GM21515 (cell line): ENCODE results near the gene BIN1.

Experiments used
- ATAC-seq: cut with Tn5 transposase; IDR thresholded peaks from one replicate; pipeline ENCODE4 v1.9.1; 2021; ENCODE audit not compliant: unreplicated experiment

The BIN1 gene

DNA sequence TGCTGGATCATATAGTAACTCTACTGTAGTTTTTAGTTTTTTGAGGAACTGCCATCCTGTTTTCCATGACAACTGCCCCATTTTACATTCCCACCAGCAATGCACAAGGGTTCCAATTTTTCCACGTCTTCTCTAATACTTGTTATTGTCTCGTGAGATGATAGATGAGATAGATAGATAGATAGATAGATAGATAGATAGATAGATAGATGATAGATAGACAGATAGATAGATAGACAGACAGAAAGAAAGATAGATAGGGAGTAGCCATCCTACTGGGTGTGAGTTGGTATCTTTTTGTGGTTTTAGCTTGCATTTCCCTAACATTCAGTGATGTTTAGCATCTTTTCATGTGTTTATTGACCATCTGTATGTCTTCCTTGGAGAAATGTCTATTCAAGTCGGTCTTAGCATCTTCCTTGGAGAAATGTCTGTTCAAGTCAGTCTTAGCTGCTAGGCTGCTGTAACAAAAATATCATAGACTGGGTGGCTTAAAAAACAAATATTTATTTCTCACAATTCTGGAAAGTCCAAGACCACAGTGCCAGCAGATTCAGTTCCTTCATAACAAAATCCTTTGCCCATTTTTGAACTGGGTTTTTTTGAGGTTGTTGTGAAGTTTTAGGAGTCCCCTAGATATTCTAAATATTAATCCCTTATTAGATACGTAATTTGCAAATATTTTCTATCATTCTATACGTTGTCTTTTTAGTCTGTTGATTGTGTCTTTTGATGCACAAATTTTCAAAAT, 98.5 kb downstream of the BIN1 start:
- ATAC-seq: no peak

DNA sequence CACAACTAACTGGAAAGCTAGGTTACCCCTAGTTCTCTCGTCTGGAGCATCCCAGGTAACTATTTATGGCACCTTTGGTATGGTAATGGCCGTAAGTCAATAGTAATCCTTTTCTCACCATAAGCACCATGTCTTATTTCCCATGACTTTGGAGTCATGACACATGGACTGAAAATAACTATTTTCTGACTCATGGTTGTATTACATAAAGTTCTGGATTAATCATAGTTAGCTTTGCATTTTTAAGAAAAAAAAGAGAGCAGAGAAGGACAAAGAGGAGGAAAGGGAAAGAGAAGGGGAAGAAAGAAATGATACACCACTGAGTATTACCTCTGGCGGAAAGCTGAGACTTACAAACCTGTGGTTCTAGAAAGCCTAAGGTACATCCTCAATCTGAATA, 99.3 kb downstream of the BIN1 start:
- no peak for ATAC-seq

DNA sequence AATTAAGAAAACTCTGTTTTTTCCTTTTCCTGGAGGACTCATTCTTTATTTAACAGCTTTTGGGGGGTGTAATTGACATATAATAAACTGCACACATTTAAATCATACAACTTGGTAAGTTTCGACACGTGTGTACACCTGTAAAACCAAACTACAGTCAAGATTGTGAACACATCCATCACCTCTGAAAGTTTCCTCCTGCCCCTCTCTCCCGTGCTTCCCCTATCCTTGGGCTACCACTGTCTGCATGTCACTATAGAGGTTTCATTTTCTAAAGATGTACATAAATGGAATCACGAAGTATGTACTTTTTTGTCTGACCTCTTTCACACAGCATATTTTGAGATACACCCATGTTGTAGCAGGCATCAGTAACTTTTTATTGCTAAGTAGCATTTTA, 100.0 kb downstream of the BIN1 start:
- no peak for ATAC-seq

DNA sequence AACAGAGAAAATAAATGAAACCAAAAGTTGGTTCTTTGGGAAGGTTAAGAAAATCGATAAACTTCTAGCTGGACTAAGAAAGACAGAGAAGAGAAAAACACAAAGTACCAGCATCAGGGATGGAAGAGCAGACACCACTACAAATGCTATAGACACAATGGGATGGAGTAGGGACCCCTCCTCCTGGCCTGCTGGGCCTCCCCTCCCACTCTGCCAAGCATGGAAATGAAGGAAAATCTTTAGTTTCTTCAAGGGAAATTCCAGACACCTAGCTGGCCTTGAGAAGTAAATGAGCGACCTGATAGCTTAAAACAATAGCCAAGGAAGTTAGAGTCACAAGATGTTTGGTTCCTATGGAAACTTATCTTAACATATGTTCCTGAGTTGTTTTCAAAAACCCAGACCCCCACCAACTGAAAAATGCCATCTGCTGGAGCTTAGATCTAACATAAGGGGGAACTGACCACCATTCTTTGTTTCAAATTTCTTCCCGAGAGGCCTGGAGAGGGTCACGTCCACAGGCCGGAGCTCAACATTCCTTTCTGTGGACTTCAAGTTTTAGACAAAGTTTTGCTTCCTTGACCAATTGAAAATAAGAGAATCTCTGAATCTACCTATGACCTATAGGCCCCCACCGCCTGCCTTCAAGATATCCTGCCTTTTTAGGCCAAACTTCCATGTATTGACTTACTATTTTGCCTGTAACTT, 101.9 kb downstream of the BIN1 start:
- no peak for ATAC-seq

DNA sequence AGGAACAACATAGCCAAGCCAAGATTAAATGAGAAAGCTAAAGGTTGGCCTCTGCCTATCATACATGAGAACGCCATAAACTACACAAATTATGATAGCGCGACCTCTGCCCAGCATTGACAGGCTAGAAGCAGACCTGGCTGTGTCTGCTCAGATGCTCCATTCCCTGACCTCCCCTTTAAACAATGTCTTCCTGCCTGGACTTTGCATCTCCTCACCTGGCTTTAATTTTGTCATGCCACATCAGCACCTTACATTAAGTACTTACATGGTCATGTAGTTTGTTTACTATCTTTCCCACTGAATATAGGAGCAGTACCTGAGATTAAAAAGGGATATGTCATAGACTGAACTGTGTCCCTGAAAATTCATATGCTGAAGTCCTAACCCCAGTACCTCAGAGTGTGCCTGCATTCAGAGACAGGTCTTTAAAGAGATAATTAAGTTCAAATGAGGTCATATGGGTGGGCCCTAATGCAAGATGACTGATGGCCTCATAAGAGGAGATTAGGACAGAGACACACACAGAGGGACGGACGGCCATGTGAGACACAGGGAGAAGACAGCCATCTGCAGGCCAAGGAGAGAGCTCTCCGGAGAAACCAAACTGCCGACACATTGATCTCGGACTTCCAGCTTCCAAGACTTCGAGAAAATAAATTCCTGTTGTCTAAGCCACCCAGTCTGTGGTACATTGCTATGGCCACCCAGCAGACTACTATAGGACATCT, 103.7 kb downstream of the BIN1 start:
- ATAC-seq: no peak

DNA sequence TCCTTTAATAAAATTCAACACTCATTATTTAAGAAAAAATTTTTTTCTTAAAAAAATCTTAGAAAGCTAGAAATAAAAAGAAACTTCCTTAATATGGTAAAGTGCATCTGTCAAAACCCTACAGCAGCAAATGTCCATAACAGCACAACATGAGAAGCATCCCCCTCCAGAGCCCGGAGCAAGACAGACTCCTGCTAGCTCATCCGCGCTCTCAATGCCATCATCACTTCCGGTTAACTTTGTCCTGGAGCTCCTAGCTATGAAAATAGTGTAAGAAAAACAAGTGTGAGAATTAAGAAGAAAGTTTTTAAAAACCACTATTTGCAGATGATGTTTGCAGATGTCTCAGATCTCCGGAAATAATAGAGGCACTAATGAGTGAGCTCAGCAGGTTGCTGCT, 105.2 kb downstream of the BIN1 start:
- ATAC-seq: no peak

DNA sequence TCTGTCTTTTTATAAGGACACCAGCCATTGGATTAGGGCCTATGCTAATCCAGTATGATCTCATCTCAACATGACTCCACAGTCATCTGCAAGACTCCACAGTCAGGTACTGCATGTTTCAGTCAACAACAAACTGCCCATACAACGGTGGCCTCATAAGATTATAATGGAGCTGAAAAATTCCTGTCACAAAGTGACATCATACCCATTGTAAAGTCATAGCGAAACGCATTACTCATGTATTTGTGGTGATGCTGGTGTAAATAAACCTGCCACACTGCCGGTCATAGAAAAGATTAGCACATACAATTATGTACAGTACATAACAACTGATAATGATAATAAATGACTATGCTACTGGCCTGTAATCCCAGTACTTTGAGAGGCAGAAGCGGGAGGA, 106.0 kb downstream of the BIN1 start:
- no peak for ATAC-seq

DNA sequence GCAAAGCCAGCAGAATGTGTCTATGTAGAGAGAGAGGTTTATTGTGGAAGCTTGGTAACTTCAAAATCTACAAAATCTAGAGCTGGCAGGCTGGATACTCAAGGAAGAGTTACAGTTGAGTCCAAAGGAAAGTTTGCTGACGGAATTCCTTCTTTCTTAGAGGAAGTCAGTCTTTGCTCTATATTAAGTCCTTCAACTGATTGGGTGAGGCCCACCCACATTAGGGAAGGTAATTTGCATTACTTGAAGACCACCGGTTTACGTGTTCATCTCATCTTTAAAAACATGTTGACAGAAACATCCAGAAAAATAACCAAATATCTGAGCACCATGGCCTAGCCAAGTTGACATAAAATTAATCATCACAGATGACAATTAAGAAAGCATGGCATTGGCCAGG, 106.8 kb downstream of the BIN1 start:
- no peak for ATAC-seq

DNA sequence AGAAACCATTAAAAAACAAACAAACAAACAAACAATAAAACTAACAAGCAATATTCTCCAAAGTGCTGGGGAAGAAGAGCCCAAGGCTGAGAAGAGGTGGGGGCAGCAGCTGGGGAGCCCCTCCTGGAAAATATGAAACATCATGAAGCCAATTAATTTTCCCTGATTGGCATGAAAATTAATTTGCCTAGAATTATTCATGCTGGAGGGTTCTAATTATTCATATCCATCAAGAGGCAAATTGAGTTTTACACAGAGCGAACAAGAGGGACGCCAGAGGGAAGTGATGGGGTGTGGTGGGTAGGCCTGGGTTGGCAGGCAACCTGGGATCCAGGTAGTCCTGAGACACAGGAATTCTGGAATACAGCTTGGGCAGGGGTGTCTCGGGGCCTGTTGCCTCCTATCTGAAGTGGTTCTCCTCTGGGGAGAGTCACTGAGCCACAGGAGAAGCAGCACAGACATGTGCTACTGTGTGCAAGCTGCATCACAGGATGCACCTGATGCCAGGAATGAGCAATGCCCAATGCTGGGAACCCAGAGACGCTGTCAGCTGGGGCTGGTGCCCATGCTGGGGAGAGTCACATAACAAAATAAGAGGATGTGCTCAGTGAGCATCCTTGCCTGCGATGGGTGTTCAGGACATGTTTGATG, 107.7 kb downstream of the BIN1 start:
- no peak for ATAC-seq

DNA sequence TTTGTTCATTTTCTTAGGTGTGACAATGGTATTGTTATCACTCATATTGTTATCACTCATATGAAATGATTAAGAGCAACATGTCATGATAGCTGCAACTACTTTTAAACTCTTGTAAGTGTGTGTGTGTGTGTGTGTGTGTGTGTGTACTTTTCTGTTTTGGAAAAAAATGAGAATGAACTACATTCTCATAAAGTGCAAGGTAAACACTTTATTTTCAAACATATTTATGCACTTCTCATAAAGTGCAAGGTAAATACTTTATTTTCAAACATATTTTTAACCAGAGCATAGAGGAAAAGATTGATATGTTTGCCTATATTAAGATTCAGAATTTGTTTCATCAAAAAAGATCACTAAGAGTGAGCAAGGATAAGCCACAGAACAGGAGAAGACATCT, 108.5 kb downstream of the BIN1 start:
- no peak for ATAC-seq
